Measurements from ENCODE around the gene MLLT10. TPM values are rescaled to one million over a fixed set of nuclear protein-coding genes. Genes with fewer than 3 reads are reported as not detected.
A peak's percentile ranks its signal among the peaks of the same experiment; 100 is the strongest.
"Not testable (repeated sequence)": the region's sequence is repeated elsewhere in the genome, so short reads cannot be mapped to it uniquely, and the experiment has no call there.

The MLLT10 gene
- total RNA-seq, 1 donor from 2014 or later: 19.5 TPM

DNA sequence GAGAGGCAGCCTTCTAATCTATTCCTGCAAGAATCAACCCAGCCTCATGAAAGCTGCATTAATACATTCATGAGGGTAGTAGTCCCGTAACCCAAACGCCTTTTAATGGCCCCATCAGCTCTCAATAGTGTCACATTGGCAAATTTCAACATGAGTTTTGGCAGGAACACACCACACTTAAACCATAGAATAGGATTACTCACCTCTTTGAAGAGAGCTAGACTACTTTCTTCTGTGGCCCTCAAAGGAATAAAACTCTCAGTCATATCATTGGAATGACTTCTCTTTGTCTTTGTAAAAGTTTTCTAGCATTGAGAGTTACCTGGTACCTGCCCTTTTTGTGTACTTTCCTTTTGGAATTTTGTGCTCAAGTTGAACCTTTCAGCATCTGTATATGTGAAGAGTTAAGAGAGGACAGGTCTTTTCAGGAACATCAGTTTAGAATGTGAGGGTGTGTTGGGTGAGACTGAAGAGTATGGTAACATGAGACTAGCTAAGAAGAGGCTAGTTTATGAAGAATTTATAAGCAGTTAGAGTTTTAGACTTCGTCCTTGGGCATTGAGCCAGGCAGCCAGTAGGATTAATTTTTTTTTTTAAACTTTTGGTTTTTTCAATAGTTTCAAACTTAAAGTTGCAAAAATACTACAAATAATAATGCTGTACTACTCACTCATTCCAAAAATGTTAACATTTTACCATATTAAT lies 92.6 kb downstream of the MLLT10 start:
- ATAC-seq (no peak), DNase-seq (ENCODE audit: low spot score) (no peak)

DNA sequence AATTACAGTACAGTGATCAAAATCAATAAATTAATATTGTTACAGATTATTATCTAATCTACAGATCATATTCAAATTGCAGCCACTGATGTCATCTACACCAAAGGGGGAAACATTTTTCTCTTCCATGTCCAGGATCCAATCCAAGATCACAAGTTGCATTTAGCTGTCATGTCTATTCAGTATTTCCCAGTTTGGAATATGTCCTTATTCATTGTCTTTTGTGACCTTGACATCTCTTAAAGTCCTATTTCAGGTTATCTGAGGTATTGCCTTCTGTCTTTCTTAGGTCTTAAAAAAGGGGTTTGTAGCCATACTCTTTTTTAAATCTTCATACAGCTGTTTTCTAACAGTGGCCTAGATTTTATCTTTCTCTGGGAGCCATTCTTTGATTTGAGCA lies 93.3 kb downstream of the MLLT10 start:
- ATAC-seq: no peak
- DNase-seq (ENCODE audit: low spot score): no peak

DNA sequence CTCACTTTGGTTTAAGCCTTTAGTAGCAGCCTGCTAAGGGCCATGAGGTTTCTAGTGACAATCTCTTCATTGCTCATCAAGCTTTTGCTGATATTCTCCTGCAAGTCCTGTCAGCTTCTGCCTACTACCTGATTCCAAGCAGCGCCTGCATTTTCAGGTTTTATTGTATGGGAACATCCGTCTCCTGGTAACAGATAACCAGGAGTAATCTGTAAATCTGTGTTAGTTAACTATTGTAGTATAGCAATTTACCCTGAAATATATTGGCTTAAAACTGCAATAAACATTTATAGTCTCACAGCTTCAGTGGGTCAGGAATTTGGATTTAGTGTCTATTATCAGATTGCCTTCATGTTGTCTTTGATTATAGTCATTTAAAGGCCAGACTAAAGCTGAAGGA lies 94.0 kb downstream of the MLLT10 start:
- no peak for ATAC-seq

DNA sequence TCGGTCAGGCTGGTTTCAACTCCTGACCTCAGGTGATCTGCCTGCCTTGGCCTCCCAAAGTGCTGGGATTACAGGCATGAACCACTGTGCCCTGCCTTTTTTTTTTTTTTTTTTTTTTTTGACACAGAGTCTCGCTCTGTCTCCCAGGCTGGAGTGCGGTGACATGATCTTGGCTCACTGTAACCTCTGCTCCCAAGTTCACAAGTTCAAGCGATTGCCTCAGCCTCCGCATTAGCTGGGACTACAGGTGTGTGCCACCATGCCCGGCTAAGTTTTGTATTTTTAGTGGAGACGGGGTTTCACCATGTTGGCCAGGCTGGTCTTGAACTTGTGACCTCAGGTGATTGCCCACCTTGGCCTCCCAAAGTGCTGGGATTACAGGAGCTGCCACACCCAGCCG lies 94.6 kb downstream of the MLLT10 start:
- DNase-seq (ENCODE audit: low spot score): not testable (repeated sequence)
- peak; percentile 67 for ATAC-seq

More for the DNA sequence above, 94.0 kb downstream of the MLLT10 start:
- DNase-seq (ENCODE audit: low spot score): no peak

DNA sequence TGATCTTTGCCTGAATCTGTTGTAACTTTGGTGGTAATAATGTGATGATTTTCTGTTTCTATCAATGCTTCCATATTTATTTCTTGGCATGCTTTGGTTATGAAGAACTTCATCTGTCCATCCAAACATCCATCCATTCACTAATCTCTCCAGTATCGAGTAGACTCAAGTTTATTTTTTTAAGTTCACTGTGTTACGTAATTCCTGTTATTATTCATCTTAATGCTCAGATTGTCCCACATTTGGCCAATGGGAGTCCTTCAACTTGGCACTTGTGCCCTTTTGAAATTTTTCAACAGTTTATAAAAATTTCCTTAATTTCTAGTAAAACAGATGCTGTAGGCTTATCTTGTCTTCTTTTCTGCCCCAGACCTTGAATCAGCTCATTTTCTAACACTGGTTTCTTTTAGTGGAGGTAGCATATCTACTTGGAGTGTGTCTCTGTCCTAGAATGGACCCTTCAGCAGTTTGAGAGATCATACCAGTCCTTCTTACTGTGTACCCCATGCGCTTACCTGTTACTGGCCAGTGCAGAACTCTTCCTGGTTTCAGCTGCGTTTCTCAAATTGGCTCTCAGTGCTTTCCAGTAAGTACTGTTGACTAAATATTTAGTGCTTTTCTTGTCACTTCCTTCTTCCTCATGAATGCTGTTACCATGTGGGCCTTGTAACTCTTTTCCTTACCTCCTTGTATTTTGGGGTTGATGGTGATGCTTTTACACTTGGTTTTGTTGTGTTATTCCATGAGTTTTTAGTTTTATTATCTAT lies 100.8 kb downstream of the MLLT10 start:
- ATAC-seq: no peak
- no peak for DNase-seq (ENCODE audit: low spot score)

DNA sequence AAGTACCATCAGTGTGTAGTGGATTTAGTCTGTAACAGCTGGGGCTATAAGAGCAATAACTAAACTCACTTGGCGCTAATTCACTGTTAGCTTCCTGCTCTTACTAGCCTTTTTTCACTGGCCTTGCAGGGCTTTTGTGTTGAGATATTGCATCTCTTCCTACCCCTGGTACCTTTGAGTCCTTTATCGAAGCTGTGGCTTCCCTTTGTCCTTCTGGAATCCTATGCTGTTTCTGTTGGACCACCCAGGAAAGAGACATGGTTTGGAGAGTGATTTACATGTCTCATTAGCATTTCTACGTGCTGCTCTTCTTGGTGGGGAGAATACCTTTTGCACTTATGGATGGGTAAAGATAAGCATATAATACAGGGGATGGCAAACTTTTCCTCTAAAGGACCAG lies 103.8 kb downstream of the MLLT10 start:
- ATAC-seq (no peak), DNase-seq (ENCODE audit: low spot score) (no peak)

DNA sequence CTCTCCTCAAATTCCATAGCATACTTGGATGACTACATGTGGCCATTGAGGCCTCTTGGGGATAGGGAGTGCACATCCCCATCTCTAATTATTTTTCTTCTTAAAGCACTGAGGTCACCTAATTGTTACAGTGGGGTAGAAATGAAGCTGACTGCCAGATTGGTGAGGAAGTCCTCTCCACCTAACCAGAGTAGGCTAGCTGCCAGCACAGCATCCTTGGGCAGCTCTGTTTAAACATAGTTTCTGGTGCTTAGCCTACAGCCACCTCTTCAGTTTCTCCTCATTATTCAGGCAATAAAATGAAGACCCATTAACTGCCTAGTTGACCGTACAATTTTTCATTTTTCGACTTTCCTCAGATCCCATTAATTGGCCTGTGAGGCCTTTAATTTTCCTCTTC lies 104.6 kb downstream of the MLLT10 start:
- ATAC-seq (peak; percentile 23), DNase-seq (ENCODE audit: low spot score) (no peak)

DNA sequence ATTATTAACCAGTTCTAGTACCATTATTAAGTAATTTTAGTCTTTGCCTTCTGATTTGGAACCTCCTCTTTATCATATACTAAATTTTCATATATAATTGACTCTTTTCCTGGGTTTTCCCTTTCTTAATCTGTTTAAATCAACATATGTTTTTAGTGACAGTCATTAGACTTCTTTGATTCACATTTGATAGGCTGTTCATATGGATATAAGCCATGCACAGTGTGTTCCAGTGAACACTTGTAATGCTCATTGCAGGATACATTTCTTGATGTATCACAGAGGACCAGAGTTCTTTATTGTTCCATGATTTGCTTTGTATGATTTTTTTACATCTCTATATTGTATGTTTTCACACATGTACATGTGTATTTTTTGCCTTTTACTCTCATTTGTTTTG lies 114.0 kb downstream of the MLLT10 start:
- no peak for ATAC-seq
- no peak for DNase-seq (ENCODE audit: low spot score)

DNA sequence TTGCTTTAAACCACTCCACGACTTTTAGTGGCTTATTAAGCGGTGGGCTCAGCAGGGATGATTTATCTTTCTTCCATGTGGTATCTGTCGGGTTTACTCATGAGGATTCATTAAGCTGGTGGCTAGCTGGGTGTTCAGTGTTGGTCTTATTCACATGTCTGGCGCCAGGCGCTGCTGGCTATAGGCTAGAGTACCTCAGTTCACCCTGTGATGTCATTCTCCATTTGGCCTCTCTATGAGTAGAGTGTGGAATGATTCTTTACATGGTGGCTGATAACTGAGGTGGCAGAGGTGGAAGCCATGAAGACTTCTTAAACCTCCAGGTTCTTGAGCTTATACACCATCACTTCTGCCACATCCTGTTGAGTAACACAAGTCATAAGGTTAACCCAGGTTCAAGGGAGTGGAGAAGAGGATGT lies 115.4 kb downstream of the MLLT10 start:
- no peak for DNase-seq (ENCODE audit: low spot score)
- ATAC-seq: no peak

DNA sequence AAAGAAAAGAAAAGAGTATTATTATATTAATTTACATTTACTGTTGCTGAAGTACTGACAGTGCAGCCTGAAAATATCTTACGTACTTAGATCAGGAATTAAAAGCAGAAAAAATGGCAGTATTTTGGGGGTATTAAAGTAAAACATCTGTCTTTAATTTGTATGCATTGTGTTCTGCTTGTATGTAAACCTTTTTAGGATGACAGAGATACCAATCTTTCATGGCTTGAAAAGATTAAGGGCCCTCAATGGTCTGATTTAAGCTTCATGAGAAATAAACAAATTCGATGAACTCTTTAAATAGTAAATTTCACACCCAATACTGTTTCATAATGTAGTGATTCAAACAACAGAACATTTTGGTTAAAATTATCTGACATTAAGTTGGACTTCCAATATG lies 116.3 kb downstream of the MLLT10 start:
- ATAC-seq: no peak
- no peak for DNase-seq (ENCODE audit: low spot score)

DNA sequence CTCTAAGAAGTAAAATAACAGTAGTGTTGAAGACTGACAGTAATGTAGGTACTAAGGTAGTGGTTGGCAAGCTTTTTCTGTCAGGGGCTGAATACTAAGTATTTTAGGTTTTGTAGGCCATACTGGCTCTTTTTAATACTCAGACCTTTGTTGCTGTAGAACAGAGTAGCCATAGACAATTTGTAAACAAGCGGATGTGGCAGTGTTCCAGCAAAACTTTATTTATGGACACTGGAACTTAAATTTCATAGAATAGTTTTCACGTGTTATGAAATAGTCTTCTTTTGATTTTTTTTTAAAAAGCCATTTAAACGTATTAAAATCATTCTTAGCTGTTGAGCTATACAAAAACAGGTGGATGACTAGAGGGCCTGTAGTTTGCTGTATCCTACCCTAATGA lies 121.2 kb downstream of the MLLT10 start:
- DNase-seq (ENCODE audit: low spot score) (no peak), ATAC-seq (no peak)

DNA sequence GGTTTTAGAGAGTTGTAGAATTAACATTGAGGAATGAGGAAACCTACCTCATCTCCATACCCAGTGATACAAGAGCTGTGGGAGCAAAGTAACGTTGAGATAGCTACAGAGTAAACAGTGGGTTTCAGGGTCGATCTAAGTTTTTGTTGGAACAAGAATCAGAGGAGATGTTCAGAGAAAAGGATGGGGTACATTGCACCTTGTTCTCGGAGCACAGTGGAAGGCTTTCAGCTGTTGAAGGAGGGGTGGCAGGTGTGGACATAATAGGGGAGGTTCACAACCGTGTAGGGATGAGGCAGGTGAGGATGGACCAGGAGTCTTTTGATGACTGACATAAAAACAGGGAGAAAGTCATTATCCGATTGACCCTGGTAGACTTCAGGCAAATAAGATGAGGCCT lies 121.7 kb downstream of the MLLT10 start:
- ATAC-seq: no peak
- DNase-seq (ENCODE audit: low spot score): no peak

DNA sequence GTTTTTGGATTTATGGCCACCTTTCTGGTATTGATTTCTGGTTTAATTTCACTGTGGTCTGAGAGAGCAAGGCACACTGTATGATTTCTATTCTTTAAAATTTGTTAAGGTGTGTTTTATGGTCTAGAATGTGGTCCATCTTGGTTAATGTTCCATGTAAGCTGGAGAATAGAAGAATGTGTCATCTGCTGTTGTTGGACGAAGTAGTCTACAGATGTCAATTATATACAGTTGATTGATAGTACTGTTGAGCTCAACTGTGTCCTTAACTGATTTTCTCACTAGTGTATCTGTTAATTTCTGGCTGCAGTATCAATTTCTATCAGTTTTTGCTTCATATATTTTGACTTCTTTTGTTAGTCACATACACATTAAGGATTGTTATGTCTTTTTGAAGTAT lies 127.1 kb downstream of the MLLT10 start:
- ATAC-seq (no peak), DNase-seq (ENCODE audit: low spot score) (no peak)

DNA sequence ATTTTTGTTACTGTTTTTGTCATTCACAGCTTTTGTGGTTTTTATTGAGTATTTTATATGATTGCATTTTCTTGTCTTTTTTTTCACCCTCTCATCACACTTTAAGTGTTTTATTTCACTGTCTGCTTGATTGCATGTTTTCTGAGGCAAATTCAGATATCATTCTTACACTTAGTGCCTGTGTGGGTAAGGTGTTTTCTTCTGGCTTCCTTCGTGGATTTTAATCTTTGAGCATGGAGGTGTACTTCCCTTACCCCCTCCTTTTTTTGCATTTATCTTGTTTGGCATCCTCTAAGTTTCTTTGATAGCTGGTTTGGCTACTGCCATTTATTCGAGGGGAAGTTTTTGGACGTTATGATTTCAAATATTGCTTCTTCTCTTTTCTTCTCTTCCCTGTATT lies 127.9 kb downstream of the MLLT10 start:
- ATAC-seq (no peak), DNase-seq (ENCODE audit: low spot score) (no peak)

DNA sequence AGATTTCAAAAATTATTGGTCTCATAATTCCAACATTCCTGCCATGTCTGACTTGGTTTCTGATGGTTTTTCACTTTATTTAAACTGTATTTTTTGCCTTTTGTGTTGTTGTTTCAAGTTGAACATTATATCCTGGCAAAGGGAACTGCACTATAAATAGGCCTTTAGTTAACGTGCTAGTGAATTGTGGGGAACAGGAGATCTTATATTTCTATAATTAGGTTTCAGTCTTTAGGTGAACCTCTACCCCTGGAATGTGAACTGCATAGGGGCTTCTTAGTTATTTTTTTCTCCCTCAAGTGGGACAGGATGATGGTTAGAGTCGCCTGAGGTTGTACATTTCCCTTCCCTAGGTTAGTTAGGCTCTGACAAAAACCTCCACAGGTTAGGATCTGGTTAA lies 128.6 kb downstream of the MLLT10 start:
- no peak for ATAC-seq

DNA sequence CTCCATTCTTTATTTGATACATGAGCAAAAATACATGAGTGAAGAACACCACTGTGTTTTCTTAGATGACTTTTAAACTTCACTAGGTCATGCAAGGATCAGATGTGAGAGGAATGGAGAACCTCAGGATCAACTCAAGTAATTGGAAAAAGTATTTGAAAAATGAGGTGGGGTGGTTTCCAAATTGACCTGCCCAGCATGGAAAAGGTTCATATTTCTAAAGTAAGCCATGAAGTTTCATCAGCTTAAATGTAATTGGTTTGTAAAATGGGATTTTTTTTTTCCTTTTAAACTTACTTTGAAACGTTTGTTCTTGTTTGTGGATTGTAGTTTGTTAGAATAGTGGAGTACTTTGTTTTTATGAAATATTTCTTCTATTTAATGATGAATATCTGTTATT lies 134.8 kb downstream of the MLLT10 start:
- DNase-seq (ENCODE audit: low spot score): no peak
- no peak for ATAC-seq

More for the DNA sequence above, 128.6 kb downstream of the MLLT10 start:
- no peak for DNase-seq (ENCODE audit: low spot score)

DNA sequence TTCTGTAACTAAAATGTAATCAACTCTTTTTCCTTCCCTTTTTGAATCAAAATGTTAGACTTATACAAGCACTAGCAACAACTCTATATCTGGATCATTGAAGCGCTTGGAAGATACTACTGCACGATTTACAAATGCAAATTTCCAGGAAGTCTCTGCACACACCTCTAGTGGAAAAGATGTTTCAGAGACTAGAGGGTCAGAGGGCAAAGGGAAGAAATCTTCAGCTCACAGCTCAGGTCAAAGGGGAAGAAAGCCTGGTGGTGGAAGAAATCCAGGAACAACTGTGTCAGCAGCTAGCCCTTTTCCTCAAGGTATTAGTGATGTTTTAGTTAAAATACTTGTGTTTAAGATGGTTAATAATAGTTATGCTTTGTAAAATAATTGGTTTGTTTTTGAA lies 136.4 kb downstream of the MLLT10 start:
- DNase-seq (ENCODE audit: low spot score) (no peak), ATAC-seq (no peak)

DNA sequence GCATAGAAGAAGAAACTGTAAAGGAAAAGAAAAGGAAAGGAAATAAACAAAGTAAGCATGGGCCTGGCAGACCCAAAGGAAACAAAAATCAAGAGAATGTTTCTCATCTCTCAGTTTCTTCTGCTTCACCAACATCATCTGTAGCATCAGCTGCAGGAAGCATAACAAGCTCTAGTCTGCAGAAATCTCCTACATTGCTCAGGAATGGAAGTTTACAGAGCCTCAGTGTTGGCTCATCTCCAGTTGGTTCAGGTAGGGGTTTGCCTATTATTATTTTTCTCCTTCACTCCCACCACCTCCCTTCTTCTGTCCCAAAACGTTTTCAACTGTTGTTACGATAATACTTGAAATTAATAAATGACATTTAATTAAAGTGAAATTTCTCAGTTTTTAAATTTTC lies 139.6 kb downstream of the MLLT10 start:
- DNase-seq (ENCODE audit: low spot score): no peak
- ATAC-seq: no peak

DNA sequence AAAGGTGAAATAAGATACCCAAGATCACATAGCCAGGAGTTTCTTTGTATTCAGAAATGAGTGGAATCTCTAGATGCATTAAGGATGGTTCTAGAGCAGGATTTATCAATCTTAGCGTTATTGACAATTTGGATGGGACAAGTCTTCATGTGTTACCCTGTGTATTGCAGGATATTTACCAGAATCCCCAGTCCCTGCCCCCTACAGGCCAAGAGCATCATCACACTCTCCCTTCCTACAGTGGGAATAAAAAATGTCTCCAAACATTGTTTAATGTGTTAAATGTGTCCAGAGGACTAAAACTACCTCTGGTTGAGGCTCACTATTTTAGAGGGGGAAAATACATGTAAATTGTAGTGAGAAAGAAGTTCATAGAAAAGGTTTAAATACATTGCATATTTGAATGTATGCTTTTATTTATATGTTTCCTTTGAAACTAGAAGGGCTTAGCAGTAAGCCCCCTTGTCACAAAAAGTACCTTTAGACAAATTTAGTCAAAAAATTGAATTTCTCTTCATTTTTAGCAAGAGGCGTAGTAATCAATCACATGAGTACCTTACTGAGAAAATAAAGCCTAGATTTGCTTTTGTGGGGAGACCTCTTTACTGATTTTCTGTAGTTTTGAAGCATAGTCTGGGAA lies 141.2 kb downstream of the MLLT10 start:
- DNase-seq (ENCODE audit: low spot score): no peak
- peak; percentile 91 for ATAC-seq

DNA sequence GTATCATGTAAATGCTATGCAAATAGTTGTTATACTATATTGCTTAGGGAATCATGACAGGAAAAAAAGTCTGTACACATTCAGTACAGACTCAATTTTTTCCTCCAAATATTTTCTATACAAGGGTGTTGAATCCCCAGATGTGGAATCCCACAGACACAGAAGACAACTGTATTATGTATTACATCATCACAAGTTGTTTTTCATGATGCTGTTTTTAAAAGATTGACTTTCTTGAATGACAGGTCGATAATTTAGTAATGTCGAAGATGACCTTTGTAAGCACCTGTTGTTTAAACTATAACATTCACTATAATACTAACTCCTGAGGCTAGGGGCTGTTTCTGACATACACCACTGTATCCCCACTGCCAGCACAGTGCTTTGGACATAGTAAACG lies 143.5 kb downstream of the MLLT10 start:
- ATAC-seq (no peak), DNase-seq (ENCODE audit: low spot score) (no peak)

DNA sequence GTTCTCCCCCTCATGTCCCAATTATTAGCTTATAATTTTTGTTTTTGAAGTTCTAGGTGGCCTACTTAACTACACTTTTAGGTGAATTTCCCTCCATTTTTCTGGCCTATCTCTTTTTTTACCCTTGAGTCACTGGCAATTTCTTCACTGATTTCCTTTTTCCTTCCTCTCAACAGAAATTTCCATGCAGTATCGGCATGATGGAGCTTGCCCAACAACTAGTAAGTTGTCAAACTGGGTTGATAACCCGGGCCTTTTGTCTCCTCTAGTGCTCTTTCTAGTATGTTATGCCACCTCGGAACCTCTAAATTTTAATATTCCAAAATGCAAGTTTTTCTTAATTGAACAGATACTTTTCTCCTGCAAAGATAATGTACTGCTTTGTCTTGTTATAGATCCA lies 147.1 kb downstream of the MLLT10 start:
- DNase-seq (ENCODE audit: low spot score): no peak
- ATAC-seq: no peak

Data from left lobe of liver (tissue), 2 donors.